CD14-positive monocyte (primary cell): ENCODE data around the gene NPAS2. TPM values are rescaled to one million over a fixed set of nuclear protein-coding genes. Genes with fewer than 3 reads are reported as not detected.
A peak's percentile ranks its signal among the peaks of the same experiment; 100 is the strongest.

ENCODE experiments used
- DNase-seq, 3 donors: peaks; one replicate each; pipeline ENCODE4 v3.0.0-alpha.2; 2011 to 2022
- H2AFZ ChIP-seq: 2 replicates; pipeline ENCODE4 v1.6.0; 2012; ENCODE audit warnings: mild to moderate bottlenecking, low read depth, low read length, inconsistent platforms; ENCODE audit not compliant: insufficient read depth, poor library complexity, severe bottlenecking
- H3K27ac ChIP-seq, 2 donors: 1 replicate in 1 of 2; 2 replicates in 1 of 2; pipeline ENCODE4 v1.5.1; 2012 to 2013; ENCODE audit warnings: low read length in 2 of 2, control low read depth in 1 of 2, inconsistent platforms in 1 of 2, low read depth in 1 of 2, mild to moderate bottlenecking in 1 of 2
- H3K27me3 ChIP-seq, 2 donors: one replicate each; pipeline versions ENCODE4 v1.6.0 to v1.6.1; 2011 to 2013; ENCODE audit warnings: low read length in 2 of 2; ENCODE audit not compliant: control insufficient read depth in 2 of 2, insufficient read depth in 2 of 2
- H3K36me3 ChIP-seq, 2 donors: replicated peaks in 1 of 2; 1 replicate in 1 of 2; 2 replicates in 1 of 2; pipeline versions ENCODE4 v1.5.1 to v1.6.1; 2012 to 2013; ENCODE audit warnings: low read length in 2 of 2, control low read depth in 1 of 2, inconsistent platforms in 1 of 2, mild to moderate bottlenecking in 1 of 2; ENCODE audit not compliant: insufficient read depth in 2 of 2, control insufficient read depth in 1 of 2
- H3K4me1 ChIP-seq, 2 donors: 1 replicate in 1 of 2; 2 replicates in 1 of 2; pipeline versions ENCODE4 v1.5.1 to v1.6.1; 2012 to 2013; ENCODE audit warnings: low read length in 2 of 2, control low read depth in 1 of 2, inconsistent platforms in 1 of 2, mild to moderate bottlenecking in 1 of 2, moderate library complexity in 1 of 2; ENCODE audit not compliant: insufficient read depth in 2 of 2, control insufficient read depth in 1 of 2
- H3K4me2 ChIP-seq: replicated peaks from 2 replicates; pipeline ENCODE3; 2012; ENCODE audit warnings: low read length, moderate library complexity, mild to moderate bottlenecking; ENCODE audit not compliant: poor library complexity, severe bottlenecking; ENCODE audit errors: extremely low read depth
- H3K4me3 ChIP-seq, 3 experiments: fragments of 200-600 bp in 1 of 3; sonication (generic) in 1 of 3; replicated peaks in 1 of 3; 1 replicate in 2 of 3; 2 replicates in 1 of 3; pipeline ENCODE4 v1.5.1; 2011 to 2013; ENCODE audit warnings: low read length in 3 of 3, mild to moderate bottlenecking in 3 of 3, control low read depth in 2 of 3, low read depth in 2 of 3, inconsistent platforms in 1 of 3, moderate library complexity in 1 of 3
- H3K79me2 ChIP-seq: 2 replicates; pipeline ENCODE4 v1.6.0; 2012; ENCODE audit warnings: mild to moderate bottlenecking, control low read depth, inconsistent platforms, low read length, moderate library complexity; ENCODE audit not compliant: insufficient read depth
- H3K9ac ChIP-seq: 2 replicates; pipeline ENCODE4 v1.6.0; 2017; ENCODE audit warnings: low read length, mild to moderate bottlenecking; ENCODE audit not compliant: insufficient read depth, poor library complexity, severe bottlenecking
- H3K9me3 ChIP-seq, 2 donors: replicated peaks in 1 of 2; 1 replicate in 1 of 2; 2 replicates in 1 of 2; pipeline versions ENCODE4 v1.5.1 to v1.6.1; 2012 to 2013; ENCODE audit warnings: low read length in 2 of 2, control low read depth in 1 of 2; ENCODE audit not compliant: control insufficient read depth in 1 of 2, insufficient read depth in 1 of 2
- H4K20me1 ChIP-seq: 2 replicates; pipeline ENCODE4 v1.6.0; 2012; ENCODE audit warnings: mild to moderate bottlenecking, low read length, control low read depth, moderate library complexity; ENCODE audit not compliant: insufficient read depth
- H3K27ac Mint-ChIP-seq, 7 donors: one replicate each; pipeline ENCODE4 v1.8.0; 2020; ENCODE audit warnings: mild to moderate bottlenecking in 7 of 7, mixed read lengths in 7 of 7, moderate library complexity in 6 of 7, inconsistent platforms in 2 of 7
- H3K27me3 Mint-ChIP-seq, 3 donors: one replicate each; pipeline ENCODE4 v1.8.0; 2021 to 2022; ENCODE audit warnings: low read depth in 3 of 3, mild to moderate bottlenecking in 3 of 3, mixed read lengths in 3 of 3, moderate library complexity in 3 of 3, inconsistent platforms in 1 of 3
- H3K36me3 Mint-ChIP-seq, 2 donors: one replicate each; pipeline ENCODE4 v1.8.0; 2020; ENCODE audit warnings: mixed read lengths in 2 of 2, inconsistent platforms in 1 of 2, mild to moderate bottlenecking in 1 of 2
- H3K4me1 Mint-ChIP-seq: one replicate; pipeline ENCODE4 v1.8.0; 2020; ENCODE audit warnings: mild to moderate bottlenecking, mixed read lengths
- H3K4me3 Mint-ChIP-seq, 2 donors: one replicate each; pipeline ENCODE4 v1.8.0; 2020; ENCODE audit warnings: mild to moderate bottlenecking in 2 of 2, mixed read lengths in 2 of 2, moderate library complexity in 1 of 2
- H3K9me3 Mint-ChIP-seq, 7 donors: one replicate each; pipeline ENCODE4 v1.8.0; 2020 to 2022; ENCODE audit warnings: mixed read lengths in 7 of 7, mild to moderate bottlenecking in 6 of 7, moderate library complexity in 6 of 7, inconsistent platforms in 2 of 7
- CTCF ChIP-seq: fragments of 200-600 bp; IDR thresholded peaks from one replicate; pipeline ENCODE4 v1.8.0; 2022; ENCODE audit warnings: antibody characterized with exemption, mild to moderate bottlenecking
- WGBS: methylation state at CpG from one replicate; pipeline ENCODE4 v1.1.5; 2013; ENCODE audit warnings: missing lambda C conversion rate; ENCODE audit not compliant: insufficient coverage; 5-methylcytosine and 5-hydroxymethylcytosine counted together
- intact Hi-C, 2 donors: fragments of 100-400 bp; cut with micrococcal nuclease; formaldehyde crosslinking; loops; one replicate each; pipeline versions ENCODE4 v1.15.0 to v1.15.1; 2023
- polyA plus RNA-seq, 3 donors: library from polyadenylated mRNA; depleted of rRNA in 1 of 3; unstranded in 2 of 3; stranded (reverse) in 1 of 3; fragments of 300-500 nt in 2 of 3; fragments of >200 nt in 1 of 3; fragmentation: Illumina TruSeq in 2 of 3; gene quantifications; 1 replicate in 2 of 3; 2 replicates in 1 of 3; pipeline ENCODE4 v1.2.3, GENCODE V29; 2012 to 2021

The NPAS2 gene
- polyA plus RNA-seq, 3 donors: not detected

DNA sequence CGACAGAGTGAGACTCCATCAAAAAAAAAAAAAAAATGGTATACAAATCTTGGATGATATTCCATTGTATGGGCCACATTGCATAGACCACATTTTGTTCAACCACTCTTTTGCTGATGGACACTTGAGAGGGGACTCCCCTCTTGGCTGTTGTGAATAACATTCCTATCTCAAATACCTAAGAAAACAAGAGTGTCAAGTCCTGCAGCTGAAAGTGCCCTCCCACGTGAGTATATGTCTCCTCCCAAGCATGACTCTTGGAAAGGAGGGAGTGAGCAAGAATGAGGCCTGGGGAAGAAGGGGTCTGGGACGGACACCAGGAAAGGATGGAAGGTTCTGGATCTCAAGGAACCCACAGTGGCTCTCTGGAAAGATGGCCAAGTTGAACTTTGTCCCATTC, 36.0 kb upstream of the NPAS2 start:
- Histone ChIP-seq H3K4me1 (peaks cover 9 to 10% of the 10 kb centered on the region in 2 donors), H4K20me1 (no peaks in the 10 kb centered on the region), H3K36me3 (no peaks in the 10 kb centered on the region), H3K4me2 (no peak overlapping the region), H3K27ac (no peak overlapping the region), H3K27me3 (no peaks in the 10 kb centered on the region), H3K79me2 (no peaks in the 10 kb centered on the region), H3K4me3 (no peak overlapping the region), H3K9me3 (no peaks in the 10 kb centered on the region), H2AFZ (no peak overlapping the region), H3K9ac (no peak overlapping the region)
- no peaks in the 10 kb centered on the region for H3K36me3 Mint-ChIP-seq
- no peak overlapping the region for H3K4me3 Mint-ChIP-seq
- TF ChIP-seq CTCF: no peak
- DNase-seq: no peak
- H3K27me3 Mint-ChIP-seq: peaks cover 0 to 7% (median 2%) of the 10 kb centered on the region in 3 donors
- intact Hi-C loops: no loop called here
- WGBS: no CpG with 5 or more reads among the region's 3 CpGs
- H3K9me3 Mint-ChIP-seq: peaks cover 0 to 5% (median 2%) of the 10 kb centered on the region in 7 donors
- H3K27ac Mint-ChIP-seq: peak overlapping the region in 1 of 7 donors; percentile 30
- H3K4me1 Mint-ChIP-seq: peaks cover 10% of the 10 kb centered on the region

GRCh38 chr2:100784681-100785080, 35.3 kb upstream of the NPAS2 start:
- peaks cover 10% of the 10 kb centered on the region for H3K4me1 Mint-ChIP-seq
- no peaks in the 10 kb centered on the region for H3K27me3 ChIP-seq
- no peak overlapping the region for H3K27ac ChIP-seq
- H3K27me3 Mint-ChIP-seq: peaks cover 0 to 6% (median 0%) of the 10 kb centered on the region in 3 donors
- peaks cover 0 to 5% (median 2%) of the 10 kb centered on the region in 7 donors for H3K9me3 Mint-ChIP-seq
- peaks cover 9 to 10% of the 10 kb centered on the region in 2 donors for H3K4me1 ChIP-seq
- H3K9me3 ChIP-seq: no peaks in the 10 kb centered on the region
- H4K20me1 ChIP-seq: no peaks in the 10 kb centered on the region
- no peak overlapping the region for H2AFZ ChIP-seq
- no peak overlapping the region for H3K9ac ChIP-seq
- no peak for TF ChIP-seq CTCF
- no peak overlapping the region for H3K4me3 ChIP-seq
- no peaks in the 10 kb centered on the region for H3K36me3 Mint-ChIP-seq
- H3K4me2 ChIP-seq: no peak overlapping the region
- DNase-seq: no peak
- 98% methylated on average over 7 of the region's 8 CpGs for WGBS
- H3K4me3 Mint-ChIP-seq: no peak overlapping the region
- intact Hi-C loops: no loop called here
- no peak overlapping the region for H3K27ac Mint-ChIP-seq
- H3K36me3 ChIP-seq: no peaks in the 10 kb centered on the region
- no peaks in the 10 kb centered on the region for H3K79me2 ChIP-seq
